ENCODE results near the gene DUOX2.

- TF ChIP-seq CTCF (IDR thresholded peaks at IDR 0.05 in 4 of 5, conservative IDR thresholded peaks at IDR 0.05 in 1 of 5) (no peak), POLR2A (IDR thresholded peaks at IDR 0.05) (no peak)
Observed at GRCh38 chr15:45091576-45091975, 22.4 kb downstream of the DUOX2 start.

All from gastrocnemius medialis (tissue), 4 donors.